H1 (cell line): ENCODE measurements around the gene RUNX1. TPM values are rescaled to one million over a fixed set of nuclear protein-coding genes. Genes with fewer than 3 reads are reported as not detected.

ENCODE experiments used
- BCL11A ChIP-seq, 2 experiments: IDR thresholded peaks; one replicate each; pipeline ENCODE4 v1.6.1; 2011; ENCODE audit warnings: low read depth in 2 of 2, low read length in 2 of 2, mild to moderate bottlenecking in 2 of 2
- SP1 ChIP-seq: IDR thresholded peaks from 2 replicates; pipeline ENCODE4 v1.6.1; 2011; ENCODE audit warnings: low read depth, low read length
- SUZ12 ChIP-seq: fragments of 200-600 bp; sonication (generic); IDR thresholded peaks from 2 replicates; pipeline ENCODE4 v1.6.1; 2012; ENCODE audit warnings: mild to moderate bottlenecking, inconsistent platforms, low read length, moderate library complexity, mixed read lengths
- polyA plus RNA-seq, 7 experiments: library from polyadenylated mRNA; depleted of rRNA in 3 of 7; stranded (reverse) in 5 of 7; unstranded in 2 of 7; fragments of >200 nt in 5 of 7; fragments of 200-250 nt in 2 of 7; gene quantifications; 1 replicate in 5 of 7; 2 replicates in 1 of 7; 4 replicates in 1 of 7; pipeline versions ENCODE4 v1.2.1 to v1.2.3, GENCODE V29; 2011 to 2013; ENCODE audit warnings: missing spikeins in 2 of 7, mixed read lengths in 2 of 7
- total RNA-seq: library from RNA; stranded (reverse); fragmentation: NEBNext Ultra II Directional; extraction: Animal tissue kit (Norgen Biotek cat#: 25700); gene quantifications from 2 replicates; pipeline ENCODE4 v1.2.1, GENCODE V29; 2021

RUNX1 gene
- total and polyA plus RNA-seq, 2 of the 8 experiments (the other 6 are each of a cell fraction or from before 2014, with no cell fraction given) = 0.20 to 0.60 TPM

DNA sequence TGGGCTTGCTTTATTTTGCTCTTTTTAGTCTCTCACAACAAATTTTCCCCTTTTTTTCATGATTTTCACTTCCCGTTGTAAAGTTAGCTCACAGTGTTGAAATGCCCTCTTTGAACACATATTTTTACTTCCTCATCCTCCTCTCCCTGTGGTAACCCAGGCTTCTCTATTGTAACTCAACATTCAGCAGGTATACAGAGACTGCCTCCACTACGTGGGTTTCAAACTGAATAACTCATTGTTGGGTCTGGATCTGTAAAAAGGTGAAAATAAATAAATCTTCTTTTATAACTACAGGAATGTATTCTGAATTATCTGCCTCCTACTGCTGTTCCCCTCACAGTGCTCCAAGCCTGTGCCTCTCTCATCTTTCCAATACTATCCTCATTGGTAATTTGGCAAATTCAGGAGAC is 166.4 kb downstream of the RUNX1 start (continued):
- TF ChIP-seq SP1 (no peak), BCL11A (IDR thresholded peaks at IDR 0.05; ENCODE audit: low read depth in 2 of 2, low read length in 2 of 2) (no peak), SUZ12 (no peak)
- TF ChIP-seq, all 59 proteins: peak for 0
